GM18498 (cell line): ENCODE results near the gene ATP2B3.

Source experiments
- ATAC-seq: cut with Tn5 transposase; IDR thresholded peaks from one replicate; pipeline ENCODE4 v1.9.1; 2021; ENCODE audit warnings: mild to moderate bottlenecking, moderate library complexity; ENCODE audit not compliant: unreplicated experiment

The ATP2B3 gene

DNA sequence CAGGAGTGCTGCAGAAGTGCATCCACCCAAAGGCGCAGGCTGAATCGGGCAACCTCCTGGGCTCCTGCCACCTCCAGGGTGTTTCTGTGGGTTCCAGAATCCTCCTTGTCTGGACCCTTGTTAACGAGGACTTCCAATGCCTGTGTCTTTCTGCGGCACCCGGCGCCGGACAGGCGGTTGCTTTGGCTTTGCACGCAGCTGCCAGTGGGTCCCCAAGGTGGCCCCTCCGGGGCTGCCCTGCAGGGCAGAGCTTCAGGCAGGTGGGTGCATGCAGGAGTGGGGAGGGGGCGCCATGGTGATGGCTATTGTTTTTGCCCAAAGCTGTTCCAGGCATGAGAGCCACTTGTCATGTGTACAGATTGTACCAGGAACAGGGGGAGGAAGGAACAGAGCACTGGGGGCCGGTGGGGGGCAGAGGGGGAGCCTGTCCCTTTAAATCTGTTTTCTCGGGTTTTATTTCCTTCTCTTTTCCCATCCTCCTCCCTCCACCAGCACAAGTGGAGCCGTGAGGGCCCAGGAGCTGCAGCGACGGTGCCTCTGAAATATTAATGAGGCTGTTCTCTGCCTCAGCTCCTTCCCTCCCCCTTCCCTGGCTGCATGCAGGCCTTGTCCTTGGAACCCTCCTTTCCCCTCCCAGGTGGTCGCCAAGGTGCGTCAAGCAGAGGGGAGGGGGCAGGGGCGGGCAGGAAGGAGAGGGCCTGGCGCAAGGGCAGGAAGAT, 13.1 kb downstream of the ATP2B3 start:
- no peak for ATAC-seq

DNA sequence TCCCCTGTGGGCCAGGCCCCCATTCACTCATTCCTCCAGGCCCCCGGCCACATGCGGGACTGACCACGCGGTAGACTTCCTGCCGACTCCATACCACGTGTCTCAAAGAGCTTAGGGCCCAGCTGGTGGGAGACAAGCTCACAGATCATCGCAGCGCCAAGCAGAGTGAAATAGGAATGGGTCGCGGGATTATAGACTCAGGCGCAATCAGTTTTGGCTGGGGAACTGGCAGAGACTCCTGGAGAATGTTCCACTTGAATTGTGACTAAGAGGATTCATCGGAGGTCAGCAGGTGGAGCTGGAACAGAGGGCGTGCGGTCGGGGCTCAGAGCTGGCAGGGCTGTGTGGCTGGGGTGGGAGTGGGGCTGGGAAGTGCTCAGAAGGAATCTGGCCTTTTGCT, 15.6 kb downstream of the ATP2B3 start:
- ATAC-seq: no peak

DNA sequence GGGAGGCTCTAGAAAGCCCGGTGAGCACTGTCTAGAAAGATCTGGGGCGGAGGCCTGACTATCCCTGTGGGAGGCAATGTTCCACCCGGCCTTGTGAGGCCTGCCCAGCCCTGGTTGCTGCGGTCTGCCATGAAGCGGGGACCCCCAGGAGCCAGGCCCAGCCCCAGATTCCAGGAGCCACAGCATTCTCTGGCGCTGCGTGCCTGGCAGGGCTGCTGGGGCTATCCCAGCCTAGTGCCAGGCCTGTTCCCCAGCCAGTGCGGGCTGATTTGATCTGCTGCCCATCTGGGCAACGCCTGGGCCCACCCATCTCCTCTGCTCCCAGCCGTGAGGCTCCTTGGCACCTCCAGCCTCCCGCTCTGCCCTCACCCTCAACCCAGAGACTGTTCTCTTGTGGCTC, 19.6 kb downstream of the ATP2B3 start:
- no peak for ATAC-seq

DNA sequence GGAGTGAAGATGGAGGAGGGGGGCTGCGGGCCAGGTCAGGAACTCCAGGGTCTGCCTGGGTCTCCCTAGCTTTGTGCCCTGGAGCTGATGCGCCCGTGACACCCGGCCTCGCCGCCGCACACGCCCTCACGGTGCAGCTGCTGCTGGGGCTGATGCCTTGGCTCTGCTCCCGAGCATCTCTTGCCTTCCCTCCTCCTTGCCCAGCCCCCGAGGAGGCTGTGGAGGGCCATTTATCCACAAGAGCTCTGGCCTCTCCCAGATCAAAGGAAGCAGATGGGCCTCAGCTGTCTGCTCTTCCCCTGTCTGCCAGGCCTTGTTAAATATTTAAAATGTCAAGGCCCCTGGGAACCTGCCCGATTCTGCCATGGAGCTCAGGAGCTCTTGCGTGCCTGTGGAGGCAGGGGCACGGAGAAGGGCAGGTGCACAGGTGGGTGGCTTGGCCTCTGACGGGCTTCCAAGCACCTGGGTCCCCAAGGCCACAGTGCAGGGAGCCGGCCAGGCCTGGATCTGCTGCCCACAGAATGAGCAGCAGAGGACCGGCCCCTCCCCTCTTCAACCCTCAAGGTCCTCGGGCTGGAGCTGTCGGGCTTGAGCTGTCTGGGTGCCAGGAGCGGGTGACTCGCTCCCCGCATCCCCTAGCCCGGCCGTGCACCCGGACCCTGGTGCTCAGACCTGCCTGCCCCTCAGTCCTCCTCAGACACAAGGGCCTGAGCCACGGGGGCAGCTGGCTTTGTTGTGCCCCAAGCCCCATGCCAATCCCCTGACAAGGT, 20.3 kb downstream of the ATP2B3 start:
- no peak for ATAC-seq

DNA sequence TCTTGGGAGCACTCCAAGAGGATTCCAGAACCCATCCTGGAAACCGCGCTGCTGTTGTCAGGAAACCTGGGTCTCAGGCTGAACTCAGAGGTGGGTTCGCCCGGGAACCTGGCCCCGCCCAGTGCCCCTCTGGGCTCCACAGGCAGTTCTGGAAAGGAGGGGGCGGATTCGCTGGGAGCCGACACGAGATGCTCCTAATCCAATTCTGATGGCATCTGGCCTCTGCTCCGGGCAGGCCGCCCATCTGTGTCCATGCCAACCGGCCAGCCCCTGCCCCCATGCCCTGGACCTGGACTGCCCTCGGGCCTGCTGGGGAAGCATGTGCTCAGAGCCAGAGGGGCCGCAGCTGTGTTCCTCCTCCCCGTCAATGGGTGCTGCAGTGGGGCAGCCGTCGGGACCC, 21.0 kb downstream of the ATP2B3 start:
- ATAC-seq: no peak

DNA sequence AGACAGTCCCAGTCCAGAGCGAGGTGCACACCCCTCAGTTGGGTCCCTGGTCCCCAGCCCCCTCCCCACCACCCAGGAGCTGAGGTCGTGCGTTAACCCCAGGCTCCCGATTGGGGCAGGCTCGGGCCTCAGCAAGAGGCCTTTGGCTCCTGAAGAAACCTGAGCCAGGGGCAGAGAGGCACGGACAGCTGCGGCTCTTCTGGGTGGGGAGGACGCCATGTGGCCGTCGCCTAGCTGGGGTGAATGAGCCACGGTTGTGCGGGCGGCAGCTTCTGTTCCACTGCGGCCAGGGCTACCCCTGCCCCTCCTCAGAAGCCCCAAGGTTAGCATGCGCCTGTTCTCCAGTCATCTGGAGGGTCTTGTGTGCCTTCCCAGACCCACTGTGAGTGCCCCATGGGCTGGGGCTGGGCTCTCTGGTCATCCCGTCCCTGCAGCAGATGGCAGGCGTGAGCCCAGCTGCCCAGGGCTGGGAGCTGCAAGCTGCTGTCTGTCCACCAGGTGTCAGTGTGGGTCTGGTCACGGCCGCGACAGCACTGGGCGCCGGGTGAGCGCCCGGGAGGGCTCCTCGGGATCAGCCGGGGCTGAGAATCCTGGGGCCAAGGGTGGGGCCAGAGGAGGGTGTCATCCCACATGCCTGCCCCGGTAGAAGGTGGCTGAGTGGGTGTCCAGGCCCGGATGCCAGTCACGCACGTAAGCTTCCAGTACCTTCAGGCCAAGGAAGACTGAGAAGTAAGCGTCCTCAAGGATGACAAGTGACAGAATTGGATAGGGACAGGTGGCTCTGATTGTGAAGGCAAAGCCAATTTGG, 21.9 kb downstream of the ATP2B3 start:
- ATAC-seq: peak; percentile 65

DNA sequence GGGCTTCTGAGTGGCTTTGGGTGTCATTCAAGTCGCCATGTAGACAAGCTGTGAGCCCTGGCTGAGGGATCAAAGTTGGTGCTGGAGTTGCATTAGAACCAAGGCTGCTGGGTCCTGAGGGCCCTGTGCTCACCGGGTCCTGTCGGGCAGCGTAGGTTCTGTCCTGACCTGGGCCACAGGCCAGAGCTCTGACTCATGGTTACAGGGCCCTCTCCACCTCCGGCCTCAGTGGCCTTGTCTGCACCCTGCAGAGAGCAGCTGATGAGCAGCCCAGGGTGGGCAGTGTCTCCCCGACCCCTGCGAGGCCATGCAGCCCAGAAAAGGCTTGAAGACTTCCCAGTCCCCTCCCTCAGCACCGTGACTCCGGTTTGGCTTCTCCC, 22.5 kb downstream of the ATP2B3 start:
- no peak for ATAC-seq

DNA sequence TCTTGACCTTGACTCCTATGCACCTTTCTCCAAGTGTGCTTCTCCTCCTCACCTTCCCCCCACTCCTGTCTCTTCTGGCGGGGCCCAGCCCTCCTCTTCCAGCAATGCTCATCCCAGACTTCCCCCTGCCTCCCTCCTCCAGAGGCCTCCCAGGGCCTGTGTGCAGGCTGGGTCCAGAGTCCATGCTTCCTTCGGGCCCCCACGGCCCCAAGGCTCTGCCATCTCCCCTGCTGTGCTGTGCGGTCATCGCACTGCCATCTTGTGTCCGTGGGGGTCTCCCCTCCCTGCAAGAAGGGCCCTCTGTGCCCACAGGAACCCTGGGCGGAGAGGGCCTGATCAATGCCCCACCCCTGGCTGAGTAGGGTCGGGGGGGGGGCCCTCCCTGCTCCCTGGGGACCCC, 27.3 kb downstream of the ATP2B3 start:
- no peak for ATAC-seq

DNA sequence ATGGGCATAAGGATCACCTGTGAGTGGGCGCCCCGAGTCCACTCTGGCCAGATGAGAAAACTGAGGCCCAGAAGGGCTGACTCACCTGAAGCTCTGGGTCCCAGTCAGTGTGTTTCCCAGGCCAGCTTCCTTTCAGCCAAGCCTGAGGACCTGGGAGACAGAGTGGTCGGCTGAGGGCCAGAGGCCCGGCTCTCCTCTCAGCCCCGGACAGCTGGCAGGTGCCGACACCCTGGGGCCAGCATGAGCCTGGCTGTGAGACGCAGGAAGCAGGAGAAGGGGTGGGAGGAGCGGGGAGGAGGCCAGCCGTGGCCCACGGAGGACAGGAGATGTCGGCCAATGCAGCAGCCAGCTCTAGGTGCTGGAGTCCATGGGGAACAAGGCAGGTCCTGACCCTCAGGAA, 28.9 kb downstream of the ATP2B3 start:
- no peak for ATAC-seq

DNA sequence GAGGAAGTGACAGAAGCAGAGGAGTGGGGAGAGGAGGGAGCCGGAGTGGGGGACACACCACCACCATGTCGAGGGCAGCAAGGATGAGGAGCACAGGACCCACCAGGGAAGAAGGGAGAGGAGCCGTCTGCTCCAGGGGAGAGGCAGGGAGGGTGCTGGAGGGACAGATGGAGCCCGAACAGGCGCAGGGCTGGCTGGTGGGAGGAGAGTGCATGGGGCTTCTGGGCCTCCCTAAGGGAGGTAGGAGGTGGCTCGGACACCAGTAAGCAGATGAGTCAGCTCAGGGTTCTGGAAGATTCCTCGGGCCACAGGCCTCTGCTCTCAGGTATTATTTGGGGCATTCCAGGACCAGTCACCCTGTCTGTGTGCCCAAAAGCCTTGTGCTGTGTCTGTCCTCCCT, 29.8 kb downstream of the ATP2B3 start:
- ATAC-seq: no peak

DNA sequence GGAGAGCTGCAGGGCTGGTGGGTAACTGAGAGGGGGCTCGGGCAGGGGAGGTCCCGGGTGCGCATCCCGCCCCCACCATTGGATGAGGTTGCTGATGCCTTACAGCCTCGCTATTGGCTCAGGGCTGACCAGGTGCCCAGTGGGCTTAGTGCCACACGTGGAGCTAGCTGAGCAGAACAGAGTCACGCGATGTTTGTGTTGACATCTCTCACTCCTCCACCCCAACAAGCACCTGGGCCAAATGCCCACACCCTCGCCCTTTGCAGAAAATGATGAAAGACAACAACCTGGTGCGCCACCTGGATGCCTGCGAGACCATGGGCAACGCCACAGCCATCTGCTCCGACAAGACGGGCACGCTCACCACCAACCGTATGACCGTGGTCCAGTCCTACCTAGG, 31.8 kb downstream of the ATP2B3 start:
- ATAC-seq: no peak

DNA sequence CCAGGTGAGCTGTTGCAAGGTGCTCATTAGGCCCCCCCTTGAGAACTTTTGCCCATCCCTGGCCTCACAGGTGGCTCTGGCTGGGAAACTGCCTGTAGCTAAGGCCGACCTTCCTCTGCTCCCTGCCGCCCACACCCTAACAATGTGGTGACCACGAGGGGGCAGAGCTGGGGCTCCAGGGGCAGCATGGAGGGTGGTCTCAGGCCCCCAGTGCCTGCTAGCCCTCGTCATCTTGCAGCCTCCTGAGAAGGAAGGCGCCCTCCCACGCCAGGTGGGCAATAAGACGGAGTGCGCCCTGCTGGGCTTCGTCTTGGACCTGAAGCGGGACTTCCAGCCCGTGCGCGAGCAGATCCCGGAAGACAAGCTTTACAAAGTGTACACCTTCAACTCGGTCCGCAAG, 32.4 kb downstream of the ATP2B3 start:
- no peak for ATAC-seq

DNA sequence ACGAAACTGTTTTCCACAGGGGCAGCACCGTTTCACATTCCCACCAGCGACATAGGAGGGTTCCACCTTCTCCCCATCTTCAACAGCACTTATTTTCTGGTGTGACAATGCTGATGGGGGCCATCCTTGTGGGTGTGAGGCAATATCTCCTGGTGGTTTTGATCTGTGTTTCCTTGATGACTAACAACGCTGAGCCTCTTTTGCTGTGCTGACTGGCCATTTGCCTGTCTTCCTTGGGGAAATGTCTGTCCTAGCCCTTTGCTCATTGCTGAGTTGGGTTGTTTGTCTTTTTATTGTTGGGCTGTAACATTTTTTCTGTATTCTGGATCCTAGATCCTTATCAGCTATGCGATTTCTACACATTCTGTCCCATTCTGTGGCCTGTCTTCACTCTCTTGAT, 33.7 kb downstream of the ATP2B3 start:
- ATAC-seq: no peak

DNA sequence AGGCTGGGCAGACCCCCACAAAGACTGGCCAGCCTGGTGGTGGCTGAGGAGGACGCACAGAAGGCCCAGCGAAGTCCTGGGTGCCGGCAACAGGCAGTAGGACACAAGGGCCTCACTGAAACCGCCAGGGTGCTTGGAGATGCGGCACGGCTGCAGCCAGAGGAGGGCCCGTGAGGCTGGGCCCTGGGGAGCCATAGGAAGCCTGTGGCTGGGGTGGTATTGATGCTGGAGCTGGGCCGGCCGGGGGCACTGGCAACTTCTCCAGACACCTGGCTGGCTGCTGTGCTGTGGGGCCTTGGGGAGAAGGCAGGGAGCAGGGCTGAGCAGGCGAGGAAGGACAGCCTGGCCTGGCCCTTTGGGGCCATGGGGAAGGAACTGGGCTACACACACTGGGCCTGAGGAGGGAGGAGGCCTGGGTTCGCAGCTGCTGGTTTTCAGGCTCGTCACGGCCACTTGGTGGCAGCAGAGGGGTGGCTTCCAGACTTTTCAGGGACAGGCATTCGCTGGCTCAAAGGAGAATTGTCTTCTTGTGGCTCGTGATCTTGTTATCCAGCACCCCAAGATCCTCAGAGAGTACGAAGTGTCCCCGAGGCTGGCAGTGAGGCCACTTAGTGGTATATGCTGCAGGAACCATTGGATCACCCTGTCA, 37.2 kb downstream of the ATP2B3 start:
- no peak for ATAC-seq

DNA sequence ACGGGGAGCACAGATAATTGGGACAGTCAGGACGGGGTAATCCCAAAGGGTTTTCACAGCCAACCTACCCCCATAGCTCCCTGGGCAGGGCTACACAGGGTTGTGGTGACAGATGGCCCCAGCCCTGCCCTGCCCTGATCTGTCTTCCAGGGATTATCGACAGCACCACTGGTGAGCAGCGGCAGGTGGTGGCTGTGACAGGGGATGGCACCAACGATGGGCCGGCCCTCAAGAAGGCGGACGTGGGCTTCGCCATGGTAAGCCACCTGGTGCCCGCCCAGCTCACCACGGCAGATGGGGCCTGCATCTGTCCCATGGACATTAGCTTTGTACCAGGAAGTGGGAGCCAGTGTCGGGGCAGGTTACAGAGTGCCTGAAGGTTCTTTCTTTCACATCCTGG, 39.3 kb downstream of the ATP2B3 start:
- ATAC-seq: no peak

DNA sequence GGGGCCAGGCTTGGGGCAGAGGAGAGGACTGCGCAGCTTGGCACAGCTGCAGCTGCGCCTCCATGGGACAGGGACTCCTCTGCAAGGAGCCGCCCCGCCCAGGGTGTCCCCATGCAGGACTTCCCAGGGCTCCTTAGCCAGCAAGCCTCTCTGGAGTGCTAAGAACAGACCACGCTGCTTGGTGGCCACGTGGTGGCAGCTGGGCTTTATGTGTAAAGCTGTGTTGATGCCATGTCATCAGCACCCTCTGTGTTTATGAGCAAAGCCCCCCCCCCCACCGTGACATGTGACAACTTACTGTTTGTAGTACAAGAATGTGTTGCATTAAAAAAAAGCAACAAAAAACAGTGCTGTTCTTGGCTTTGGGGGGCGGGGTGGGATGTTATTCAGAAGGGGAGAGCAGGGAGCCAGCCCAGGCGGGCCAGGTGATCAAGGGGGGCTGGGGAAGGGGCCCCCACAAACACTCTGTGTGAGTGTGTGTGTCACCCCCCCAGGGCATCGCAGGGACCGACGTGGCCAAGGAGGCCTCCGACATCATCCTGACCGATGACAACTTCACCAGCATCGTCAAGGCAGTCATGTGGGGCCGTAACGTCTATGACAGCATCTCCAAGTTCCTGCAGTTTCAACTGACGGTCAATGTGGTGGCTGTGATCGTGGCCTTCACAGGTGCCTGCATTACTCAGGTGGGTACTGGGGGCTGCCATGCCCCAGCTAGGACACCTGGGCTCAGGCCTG, 40.3 kb downstream of the ATP2B3 start:
- no peak for ATAC-seq

DNA sequence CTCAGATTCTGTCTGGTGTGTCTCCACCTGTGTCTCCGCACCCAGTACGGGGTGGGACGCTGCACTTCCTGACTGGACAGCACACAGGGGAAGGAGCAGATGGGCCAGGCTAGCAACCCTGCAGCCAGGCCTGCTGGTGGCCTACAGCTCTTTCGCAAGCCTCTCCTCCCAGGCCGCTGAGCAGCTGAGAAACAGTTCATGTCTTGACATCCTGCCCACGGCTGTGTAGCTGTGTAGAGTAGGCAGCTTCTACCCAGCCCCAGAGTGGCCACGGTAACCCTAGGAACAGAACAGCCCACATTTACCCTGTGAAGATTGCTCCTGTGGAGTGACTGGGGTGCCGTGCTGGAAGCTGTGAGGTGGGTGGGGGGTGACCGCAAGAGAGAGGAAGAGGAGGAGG, 42.6 kb downstream of the ATP2B3 start:
- no peak for ATAC-seq

DNA sequence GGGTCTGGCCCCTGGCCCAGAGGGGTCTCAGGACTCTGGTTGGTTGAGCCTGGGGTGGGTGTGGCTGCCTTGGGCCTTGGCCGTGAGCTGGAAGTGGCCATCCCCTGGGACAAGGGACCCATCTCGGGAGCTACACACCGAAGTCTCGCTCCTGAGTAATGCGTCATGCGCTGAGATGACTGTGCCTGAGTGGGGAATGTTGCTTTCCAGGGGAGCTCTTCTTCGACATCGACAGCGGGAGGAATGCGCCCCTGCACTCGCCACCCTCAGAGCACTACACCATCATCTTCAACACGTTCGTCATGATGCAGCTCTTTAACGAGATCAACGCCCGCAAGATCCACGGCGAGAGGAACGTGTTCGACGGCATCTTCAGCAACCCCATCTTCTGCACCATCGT, 43.0 kb downstream of the ATP2B3 start:
- no peak for ATAC-seq

DNA sequence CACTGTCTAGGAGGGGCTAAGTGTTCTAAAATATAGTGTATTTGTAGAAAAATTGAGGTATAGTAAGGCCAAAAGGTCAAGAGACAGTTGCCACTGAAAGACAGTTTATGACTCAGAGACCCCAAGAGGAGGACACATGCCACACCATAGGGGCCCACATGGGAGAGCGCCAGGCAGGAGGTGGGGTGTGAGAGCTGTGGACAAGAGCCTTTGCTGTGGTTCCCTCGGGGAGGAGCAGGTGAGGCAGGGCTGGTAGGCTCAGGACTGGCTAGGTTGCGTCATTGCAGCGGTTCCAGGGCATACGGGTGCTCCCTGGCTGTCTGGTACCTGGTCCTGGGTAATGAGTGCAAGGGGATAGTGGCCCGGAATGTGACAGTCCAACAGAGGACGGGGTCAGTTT, 43.9 kb downstream of the ATP2B3 start:
- no peak for ATAC-seq

DNA sequence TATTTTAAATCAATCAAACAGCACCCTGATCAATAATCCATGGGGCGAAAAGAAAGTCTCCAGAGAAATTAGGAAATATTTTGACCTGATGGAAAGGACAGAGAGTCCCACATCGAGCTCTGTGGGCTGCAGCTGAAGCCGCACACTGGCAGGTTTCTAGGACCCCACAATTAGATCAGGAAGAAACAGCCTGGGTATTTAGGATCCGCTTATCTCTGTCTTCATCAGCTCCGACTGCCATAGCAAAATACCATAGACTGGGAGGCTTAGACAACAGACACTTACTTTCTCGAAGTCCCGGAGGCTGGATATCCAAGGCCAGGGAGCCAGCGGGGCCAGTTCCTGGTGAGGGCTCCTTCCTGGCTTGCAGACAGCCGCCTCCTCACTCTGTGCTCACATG, 45.1 kb downstream of the ATP2B3 start:
- ATAC-seq: no peak
